Activated CD4-positive, alpha-beta T cell treated with anti-CD3 and anti-CD28 coated beads, Interleukin-2, amount 10 ng/mL, durations not matched to agents 24 days and 14 days (primary cell): ENCODE data around the gene ZNF273. TPM values are rescaled to one million over a fixed set of nuclear protein-coding genes. Genes with fewer than 3 reads are reported as not detected.
"Not testable (repeated sequence)": the region's sequence is repeated elsewhere in the genome, so short reads cannot be mapped to it uniquely, and the experiment has no call there.

Source experiments
- DNase-seq: peaks from one replicate; pipeline ENCODE4 v3.0.0; 2022
- H3K27ac Mint-ChIP-seq: one replicate; pipeline ENCODE4 v1.8.0; 2022; ENCODE audit warnings: mild to moderate bottlenecking, mixed read lengths
- H3K27me3 Mint-ChIP-seq: one replicate; pipeline ENCODE4 v1.8.0; 2022; ENCODE audit warnings: mixed read lengths
- H3K36me3 Mint-ChIP-seq: one replicate; pipeline ENCODE4 v1.8.0; 2022; ENCODE audit warnings: low read depth, mild to moderate bottlenecking, mixed read lengths
- H3K4me1 Mint-ChIP-seq: one replicate; pipeline ENCODE4 v1.8.0; 2021; ENCODE audit warnings: mixed read lengths
- H3K4me3 Mint-ChIP-seq: one replicate; pipeline ENCODE4 v1.8.0; 2022; ENCODE audit warnings: mild to moderate bottlenecking, moderate library complexity, mixed read lengths
- H3K9me3 Mint-ChIP-seq: one replicate; pipeline ENCODE4 v1.8.0; 2021; ENCODE audit warnings: mixed read lengths
- intact Hi-C: fragments of 100-400 bp; cut with micrococcal nuclease; formaldehyde crosslinking; loops from one replicate; pipeline ENCODE4 v1.15.1; 2023
- total RNA-seq: library from RNA; stranded (reverse); gene quantifications from 2 replicates; pipeline ENCODE4 v1.2.3, GENCODE V29; 2022

Gene ZNF273
- 8.7 and 9.4 TPM in 2 replicates for total RNA-seq

GRCh38 chr7:64902806-64903721 is at the start of gene ZNF273:
Gene ZNF273, plus strand, starts transcription at chr7:64903273. Its CDS starts 45 bp downstream, at chr7:64903318.
- intact Hi-C loops: loop anchor here (1.0 to 2.0 kb wide), 6 partner anchors 103 to 590 kb away; partner anchors contain the start of genes ERV3-1, ZNF107, ZNF138 and ZNF736
- peaks cover 24% of the 10 kb centered on the region for H3K4me1 Mint-ChIP-seq
- peak; percentile 97 for DNase-seq
- H3K27me3 Mint-ChIP-seq: no peaks in the 10 kb centered on the region
- peaks cover 26% of the 10 kb centered on the region for H3K36me3 Mint-ChIP-seq
- H3K9me3 Mint-ChIP-seq: peaks cover 3% of the 10 kb centered on the region
- H3K27ac Mint-ChIP-seq: peak within 1 kb of the TSS; percentile 97
- H3K4me3 Mint-ChIP-seq: peak within 1 kb of the TSS; percentile 98

GRCh38 chr7:64853679-64854078 is 49.4 kb upstream of the ZNF273 start:
- no peak overlapping the region for H3K27ac Mint-ChIP-seq
- H3K36me3 Mint-ChIP-seq: no peaks in the 10 kb centered on the region
- no peaks in the 10 kb centered on the region for H3K4me1 Mint-ChIP-seq
- H3K4me3 Mint-ChIP-seq: no peak overlapping the region
- no peak for DNase-seq
- peaks cover 8% of the 10 kb centered on the region for H3K9me3 Mint-ChIP-seq
- no peaks in the 10 kb centered on the region for H3K27me3 Mint-ChIP-seq
- intact Hi-C loops: no loop called here

GRCh38 chr7:64854969-64855368 is 48.1 kb upstream of the ZNF273 start:
- Mint-ChIP-seq H3K27me3 (no peaks in the 10 kb centered on the region), H3K27ac (no peak overlapping the region), H3K4me3 (no peak overlapping the region), H3K4me1 (no peaks in the 10 kb centered on the region), H3K36me3 (no peaks in the 10 kb centered on the region), H3K9me3 (peaks cover 3% of the 10 kb centered on the region)
- intact Hi-C loops: no loop called here
- no peak for DNase-seq

GRCh38 chr7:64863021-64863420 is 40.1 kb upstream of the ZNF273 start:
- no peak overlapping the region for H3K4me3 Mint-ChIP-seq
- H3K36me3 Mint-ChIP-seq: no peaks in the 10 kb centered on the region
- no peak for DNase-seq
- no peak overlapping the region for H3K27ac Mint-ChIP-seq
- no peaks in the 10 kb centered on the region for H3K4me1 Mint-ChIP-seq
- intact Hi-C loops: no loop called here
- no peaks in the 10 kb centered on the region for H3K27me3 Mint-ChIP-seq
- H3K9me3 Mint-ChIP-seq: no peaks in the 10 kb centered on the region

GRCh38 chr7:64863530-64863929 is 39.5 kb upstream of the ZNF273 start:
- H3K4me1 Mint-ChIP-seq, intact Hi-C loops, H3K27me3 Mint-ChIP-seq, H3K36me3 Mint-ChIP-seq, H3K27ac Mint-ChIP-seq, H3K4me3 Mint-ChIP-seq, H3K9me3 Mint-ChIP-seq, DNase-seq: not testable (repeated sequence)

- no peaks in the 10 kb centered on the region for H3K9me3 Mint-ChIP-seq
- H3K4me3 Mint-ChIP-seq: no peak overlapping the region
- H3K27ac Mint-ChIP-seq: no peak overlapping the region
- H3K36me3 Mint-ChIP-seq: no peaks in the 10 kb centered on the region
- no peak for DNase-seq
- intact Hi-C loops: no loop called here
- H3K27me3 Mint-ChIP-seq: no peaks in the 10 kb centered on the region
- no peaks in the 10 kb centered on the region for H3K4me1 Mint-ChIP-seq
Measured at GRCh38 chr7:64863969-64864368, 39.1 kb upstream of the ZNF273 start.

GRCh38 chr7:64867863-64868440 is 35.1 kb upstream of the ZNF273 start:
- intact Hi-C loops: no loop called here
- Mint-ChIP-seq H3K4me3 (no peak overlapping the region), H3K27me3 (no peaks in the 10 kb centered on the region), H3K4me1 (no peaks in the 10 kb centered on the region), H3K27ac (no peak overlapping the region), H3K36me3 (no peaks in the 10 kb centered on the region), H3K9me3 (peaks cover 4% of the 10 kb centered on the region)
- peak; percentile 34 for DNase-seq

- Mint-ChIP-seq H3K27me3 (no peaks in the 10 kb centered on the region), H3K9me3 (peaks cover 4% of the 10 kb centered on the region), H3K4me3 (no peak overlapping the region), H3K4me1 (no peaks in the 10 kb centered on the region), H3K27ac (no peak overlapping the region), H3K36me3 (no peaks in the 10 kb centered on the region)
- peak; percentile 30 for DNase-seq
- intact Hi-C loops: no loop called here
Measured at GRCh38 chr7:64868499-64868898, 34.6 kb upstream of the ZNF273 start.

- no peaks in the 10 kb centered on the region for H3K4me1 Mint-ChIP-seq
- DNase-seq: no peak
- no peaks in the 10 kb centered on the region for H3K36me3 Mint-ChIP-seq
- H3K4me3 Mint-ChIP-seq: no peak overlapping the region
- peaks cover 4% of the 10 kb centered on the region for H3K9me3 Mint-ChIP-seq
- no peak overlapping the region for H3K27ac Mint-ChIP-seq
- intact Hi-C loops: no loop called here
- H3K27me3 Mint-ChIP-seq: no peaks in the 10 kb centered on the region
Measured at GRCh38 chr7:64869121-64869725, 33.9 kb upstream of the ZNF273 start.

- Mint-ChIP-seq H3K36me3 (no peaks in the 10 kb centered on the region), H3K4me3 (no peak overlapping the region), H3K27ac (no peak overlapping the region), H3K9me3 (peaks cover 4% of the 10 kb centered on the region), H3K4me1 (no peaks in the 10 kb centered on the region), H3K27me3 (no peaks in the 10 kb centered on the region)
- intact Hi-C loops: no loop called here
- DNase-seq: no peak
Measured at GRCh38 chr7:64869912-64870562, 33.0 kb upstream of the ZNF273 start.

GRCh38 chr7:64870656-64871055 is 32.4 kb upstream of the ZNF273 start:
- Mint-ChIP-seq H3K27me3 (no peaks in the 10 kb centered on the region), H3K4me1 (no peaks in the 10 kb centered on the region), H3K36me3 (no peaks in the 10 kb centered on the region), H3K4me3 (no peak overlapping the region), H3K27ac (no peak overlapping the region), H3K9me3 (peaks cover 4% of the 10 kb centered on the region)
- intact Hi-C loops: no loop called here
- DNase-seq: peak; percentile 22

GRCh38 chr7:64871761-64872160 is 31.3 kb upstream of the ZNF273 start:
- no peak for DNase-seq
- Mint-ChIP-seq H3K9me3 (peaks cover 4% of the 10 kb centered on the region), H3K36me3 (no peaks in the 10 kb centered on the region), H3K4me1 (no peaks in the 10 kb centered on the region), H3K4me3 (no peak overlapping the region), H3K27me3 (no peaks in the 10 kb centered on the region), H3K27ac (no peak overlapping the region)
- intact Hi-C loops: no loop called here

- Mint-ChIP-seq H3K36me3 (no peaks in the 10 kb centered on the region), H3K27me3 (no peaks in the 10 kb centered on the region), H3K4me1 (no peaks in the 10 kb centered on the region), H3K9me3 (peaks cover 4% of the 10 kb centered on the region), H3K27ac (no peak overlapping the region), H3K4me3 (no peak overlapping the region)
- peak; percentile 37 for DNase-seq
- intact Hi-C loops: no loop called here
Measured at GRCh38 chr7:64872351-64873154, 30.5 kb upstream of the ZNF273 start.
